NCI-H1930 (cell line): ENCODE measurements around the gene SLC66A1.

Source experiments
- DNase-seq, 2 experiments: peaks; one replicate each; lab custom pipeline; 2025; lab: John Stamatoyannopoulos, UW

SLC66A1 gene

DNA sequence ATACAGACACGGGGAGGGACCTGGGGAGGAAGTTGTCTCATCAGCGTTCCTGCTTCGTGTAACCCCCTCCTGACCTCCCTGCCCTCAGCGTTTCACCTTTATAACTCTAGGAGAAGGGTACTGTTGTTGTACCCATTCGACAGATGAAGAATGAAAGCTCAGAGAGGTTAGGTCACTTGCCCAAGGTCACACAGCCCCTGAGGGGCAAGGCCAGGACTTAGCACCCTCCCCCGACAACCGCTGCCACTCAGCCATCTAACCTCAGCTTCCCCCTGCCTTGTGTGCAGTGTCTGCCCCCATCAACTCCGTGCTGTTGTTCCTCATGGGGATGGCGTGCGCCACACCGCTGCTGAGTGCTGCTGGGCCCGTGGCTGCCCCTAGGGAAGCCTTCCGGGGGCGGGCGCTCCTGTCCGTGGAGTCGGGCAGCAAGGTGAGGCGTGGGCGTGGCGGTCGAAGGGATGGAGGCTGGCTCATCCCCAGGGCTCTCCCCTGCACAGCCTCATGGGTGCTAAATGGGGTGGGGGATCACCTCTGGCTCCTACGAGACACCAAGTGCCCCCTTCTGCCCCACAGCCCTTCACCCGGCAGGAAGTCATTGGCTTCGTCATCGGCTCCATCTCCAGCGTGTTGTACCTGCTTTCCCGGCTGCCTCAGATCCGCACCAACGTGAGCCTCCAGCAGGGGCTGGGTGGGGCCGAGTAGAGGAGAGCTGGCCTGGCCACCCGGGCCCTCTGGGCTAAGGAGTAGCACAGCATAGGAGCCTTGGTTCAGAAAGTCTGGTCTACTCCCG, 14.0 kb downstream of the SLC66A1 start:
- no peak for DNase-seq

- DNase-seq = no peak
These were observed 14.6 kb downstream of the SLC66A1 start for GRCh38 chr1:19326748-19327065.

- no peak for DNase-seq
These were observed 15.2 kb downstream of the SLC66A1 start for GRCh38 chr1:19327301-19327700.

DNA sequence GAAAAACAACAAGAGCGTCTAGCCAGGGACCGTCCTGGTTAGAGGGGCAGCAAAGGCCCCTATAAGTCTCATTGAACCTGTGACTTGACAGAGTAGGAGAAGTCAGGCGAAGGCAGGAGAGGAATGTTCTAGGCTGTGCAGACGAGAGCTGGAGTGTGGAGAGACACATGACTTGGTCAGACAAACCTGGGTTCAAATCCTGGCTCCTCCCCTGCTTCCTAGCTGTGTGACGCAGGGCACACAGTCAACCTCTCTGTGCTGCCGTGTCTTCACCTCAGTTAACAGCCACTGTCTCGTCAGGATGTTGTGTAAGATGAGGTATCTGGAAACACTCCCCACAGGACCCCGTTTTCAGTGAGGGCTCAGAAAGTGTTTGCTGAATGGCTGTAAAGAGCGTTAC, 15.6 kb downstream of the SLC66A1 start:
- DNase-seq = no peak

- DNase-seq = no peak
These were observed 16.4 kb downstream of the SLC66A1 start for GRCh38 chr1:19328486-19328885.

DNA sequence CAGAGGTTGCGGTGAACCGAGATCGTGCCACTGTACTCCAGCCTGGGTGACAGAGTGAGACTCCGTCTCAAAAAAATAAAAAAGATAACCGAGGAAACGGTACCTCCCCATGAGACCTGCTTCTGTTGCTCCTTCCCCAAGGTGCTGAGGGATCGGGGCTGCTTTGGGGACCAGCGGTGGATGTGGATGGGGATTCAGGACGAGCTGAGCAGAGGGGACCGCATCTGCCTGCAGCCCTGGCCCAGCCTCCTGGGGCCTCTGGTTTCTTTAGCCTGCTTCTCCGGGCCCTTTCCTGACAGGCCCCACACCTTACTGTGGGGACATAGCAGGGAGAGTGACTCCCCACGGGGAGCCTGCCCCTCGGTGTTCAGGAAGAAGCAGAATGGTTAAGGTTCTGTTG, 17.1 kb downstream of the SLC66A1 start:
- DNase-seq = no peak

- no peak for DNase-seq
These were observed 17.5 kb downstream of the SLC66A1 start for GRCh38 chr1:19329611-19330010.

- DNase-seq = no peak
These were observed 18.5 kb downstream of the SLC66A1 start for GRCh38 chr1:19330449-19331135.

- DNase-seq = no peak
These were observed 19.2 kb downstream of the SLC66A1 start for GRCh38 chr1:19331262-19331878.

DNA sequence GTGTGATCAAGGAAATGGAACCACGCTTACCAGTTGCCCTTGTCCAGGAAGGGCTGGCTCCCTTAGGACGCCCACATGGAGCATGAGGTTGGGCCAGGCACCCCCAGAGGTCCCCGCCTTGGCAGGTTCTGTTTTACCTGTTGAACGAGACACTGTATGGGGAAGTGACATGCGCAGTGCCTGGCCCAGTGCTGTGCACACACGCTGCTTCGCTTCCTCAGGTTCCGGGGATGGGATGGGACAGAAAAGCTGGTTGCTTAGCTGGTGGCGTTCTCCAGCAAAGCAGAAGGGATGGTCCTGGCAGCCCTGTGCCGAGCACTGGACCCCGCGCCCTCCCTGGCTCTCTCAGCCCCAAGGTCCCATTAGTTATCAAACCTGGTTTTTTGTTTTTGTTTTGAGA, 20.7 kb downstream of the SLC66A1 start:
- DNase-seq = no peak

GRCh38 chr1:19333587-19334354, 21.6 kb downstream of the SLC66A1 start:
- DNase-seq = no peak

GRCh38 chr1:19336543-19336942, 24.4 kb downstream of the SLC66A1 start:
- no peak for DNase-seq

GRCh38 chr1:19337289-19337688, 25.2 kb downstream of the SLC66A1 start:
- DNase-seq = no peak

DNA sequence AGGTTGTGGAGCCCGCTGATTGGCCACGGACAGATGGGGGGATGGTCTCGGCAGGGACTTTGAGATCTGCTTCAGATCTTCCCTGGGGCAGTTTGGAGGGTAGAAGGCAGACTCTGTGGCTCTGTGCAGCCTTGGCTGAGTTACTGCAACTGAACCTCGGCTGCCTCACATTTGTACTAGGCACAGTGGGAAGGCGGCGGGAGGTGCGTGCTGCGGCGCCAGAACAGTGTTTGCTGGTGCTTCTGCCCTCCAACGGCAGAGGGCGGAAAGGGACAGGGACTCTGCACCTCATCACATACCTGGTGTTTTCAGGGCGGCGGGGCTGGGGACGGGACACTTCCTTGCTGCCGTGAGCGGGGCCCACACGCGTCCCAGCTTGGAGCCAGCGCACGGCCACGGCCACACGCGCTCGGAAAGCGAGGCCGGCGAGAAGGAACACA, 26.2 kb downstream of the SLC66A1 start:
- DNase-seq = no peak

DNA sequence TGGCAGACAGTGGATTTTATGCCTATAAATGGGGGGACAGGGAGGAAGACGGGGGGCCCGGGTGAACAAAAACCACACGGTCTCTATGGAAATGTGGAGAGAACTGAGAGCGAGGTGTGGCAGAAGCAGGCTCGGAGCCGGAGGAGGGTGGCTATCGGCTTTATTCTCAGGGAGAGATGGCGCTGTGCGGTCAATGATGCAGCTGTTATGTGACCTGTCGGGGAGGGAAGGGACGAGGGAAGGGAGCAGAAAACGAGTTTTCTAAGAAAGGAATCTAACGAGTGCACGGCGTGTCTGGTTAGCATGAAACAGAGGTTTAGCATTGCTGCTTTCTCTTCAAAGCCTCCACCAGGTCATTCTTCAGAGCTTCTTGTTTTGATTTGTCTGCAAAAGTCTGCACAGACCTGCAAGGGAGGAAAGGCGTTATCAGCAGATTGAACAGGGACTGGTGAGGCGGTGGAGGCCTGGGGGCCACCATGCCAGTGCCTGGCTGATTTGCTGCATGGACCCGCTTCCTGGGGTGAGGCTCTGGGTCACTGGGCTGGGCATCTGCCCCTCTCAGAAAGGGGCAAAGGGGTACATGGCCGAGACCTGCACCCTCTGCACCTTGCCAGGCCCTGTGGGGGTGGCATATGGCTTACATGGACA, 27.2 kb downstream of the SLC66A1 start:
- DNase-seq = no peak

DNA sequence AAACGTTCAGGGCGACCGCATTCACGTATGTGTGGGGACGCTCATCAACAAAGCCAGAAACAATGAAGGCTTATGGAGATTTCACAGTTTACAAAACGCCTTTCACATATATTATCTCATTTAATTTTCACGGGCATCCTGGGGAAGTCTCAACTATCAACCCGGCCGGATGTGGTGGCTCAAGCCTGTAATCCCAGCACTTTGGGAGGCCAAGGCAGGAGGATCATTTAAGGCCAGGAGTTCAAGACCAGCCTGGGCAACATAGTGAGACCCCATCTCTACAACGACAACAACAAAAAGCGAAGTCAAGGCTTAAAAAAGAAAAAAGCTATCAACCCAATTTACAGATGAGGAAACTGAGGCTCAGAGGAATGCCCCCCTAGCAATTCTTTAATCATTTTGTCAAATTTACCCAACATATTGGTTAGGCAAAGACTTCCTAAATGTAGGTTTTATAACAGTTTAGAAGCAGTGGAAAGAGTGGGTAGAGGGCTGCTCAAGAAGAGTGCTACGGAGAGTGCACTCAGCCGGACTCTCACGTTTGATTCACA, 28.3 kb downstream of the SLC66A1 start:
- no peak for DNase-seq

- peak in 1 of 2 experiments; percentile 45 for DNase-seq
These were observed 29.3 kb downstream of the SLC66A1 start for GRCh38 chr1:19341201-19342061.

- DNase-seq = no peak
These were observed 30.1 kb downstream of the SLC66A1 start for GRCh38 chr1:19342062-19342750.

DNA sequence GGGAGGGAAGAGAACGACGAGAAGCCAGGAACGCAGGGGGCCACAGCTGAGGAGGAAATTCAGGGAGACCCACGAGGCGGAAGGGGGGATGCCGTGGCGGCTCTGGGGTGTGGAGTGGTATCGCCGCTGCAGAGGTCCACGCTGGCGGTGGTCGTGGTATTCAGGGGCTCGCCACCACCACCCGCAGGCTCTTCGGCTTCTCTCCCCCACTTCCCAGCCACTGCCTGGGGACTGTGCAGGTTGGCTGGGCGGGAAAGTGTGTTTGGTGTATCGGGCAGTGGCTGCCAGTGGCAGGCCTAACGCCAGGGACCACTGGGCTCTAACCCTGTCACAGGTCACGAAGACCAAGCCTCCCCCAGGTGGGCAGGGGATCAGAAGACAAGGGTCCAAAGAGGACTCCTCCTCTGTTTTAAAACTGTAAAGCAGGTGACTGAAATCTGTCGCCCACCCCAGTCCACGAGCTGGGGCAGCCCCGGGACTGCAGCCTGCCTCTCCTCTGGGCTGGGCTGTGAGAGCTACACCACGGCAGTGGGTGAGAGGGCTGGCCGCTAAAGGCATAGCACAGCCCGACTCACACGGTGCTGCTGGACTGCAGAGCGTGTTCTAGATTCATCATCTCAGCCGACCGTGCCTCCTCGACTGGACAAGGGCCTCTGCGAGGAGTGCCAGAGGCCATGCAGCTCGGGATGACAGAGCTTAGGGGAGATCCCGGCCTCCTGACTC, 30.9 kb downstream of the SLC66A1 start:
- DNase-seq = no peak
